ENCODE data around the gene YWHAB.
"Not testable (repeated sequence)": the region's sequence is repeated elsewhere in the genome, so short reads cannot be mapped to it uniquely, and the experiment has no call there.

YWHAB gene

DNA sequence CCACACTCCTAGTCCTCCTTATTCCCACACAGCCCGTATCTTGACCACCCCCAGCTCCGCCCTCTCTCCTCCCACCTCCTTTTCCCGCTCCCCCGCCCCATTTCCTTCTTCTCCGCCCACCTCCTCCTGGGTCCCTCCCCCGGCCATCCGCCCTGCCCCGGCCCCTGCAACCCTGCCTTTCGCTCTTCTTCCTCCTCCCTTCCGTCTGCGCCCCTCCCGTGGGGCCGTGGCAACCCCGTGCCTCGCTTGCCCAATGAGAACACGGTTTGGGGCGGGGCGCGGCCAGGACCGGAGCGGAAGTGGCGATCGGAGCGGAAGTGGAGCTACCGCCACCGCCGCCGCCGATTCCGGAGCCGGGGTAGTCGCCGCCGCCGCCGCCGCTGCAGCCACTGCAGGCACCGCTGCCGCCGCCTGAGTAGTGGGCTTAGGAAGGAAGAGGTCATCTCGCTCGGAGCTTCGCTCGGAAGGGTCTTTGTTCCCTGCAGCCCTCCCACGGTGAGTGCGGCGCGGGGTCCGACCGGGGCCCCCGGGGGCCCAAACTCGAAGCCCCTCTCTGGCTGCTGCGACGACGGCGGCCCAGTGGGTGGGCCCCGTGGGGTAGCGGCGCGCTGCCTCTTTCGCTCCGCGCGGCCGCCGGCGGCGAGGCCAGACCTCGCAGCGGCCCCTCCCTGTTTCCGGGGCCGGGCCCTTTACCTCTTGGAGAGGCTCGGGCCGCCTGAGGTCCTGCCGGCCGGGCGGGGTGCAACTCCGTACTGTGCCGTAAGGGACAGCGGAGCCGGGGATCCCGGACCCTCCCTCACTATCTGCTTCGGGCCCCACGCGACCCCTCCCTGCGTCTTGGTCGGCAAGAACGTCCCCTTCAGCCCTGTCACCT is at the start of gene YWHAB:
TSS of gene YWHAB (plus strand) at position 314 of the 874 bp plus-strand sequence. CDS start 15,829 bp downstream, outside the sequence.
- peak; percentile 98 for DNase-seq

- DNase-seq, result no peak
Measured at GRCh38 chr20:44836601-44837120, 48.8 kb upstream of the YWHAB start.

DNA sequence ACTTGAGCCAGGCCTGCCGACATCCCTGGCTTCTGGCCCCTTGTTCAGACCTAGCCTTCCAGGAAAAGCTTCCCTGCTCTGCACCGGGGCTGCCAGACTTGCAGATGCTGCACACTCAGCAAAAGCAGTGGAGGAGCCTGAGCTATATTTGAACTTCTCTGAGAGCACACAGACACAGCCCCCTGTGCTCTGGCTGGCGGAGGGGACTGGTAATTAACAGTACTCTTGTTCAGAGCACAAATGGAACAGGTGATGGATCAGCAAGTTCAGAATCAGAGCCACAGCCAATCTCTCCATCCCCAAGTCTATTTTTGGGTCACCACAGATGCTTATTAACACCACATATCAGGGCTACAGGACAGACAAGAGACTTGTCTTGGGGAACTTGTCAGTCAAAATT is 47.6 kb upstream of the YWHAB start:
- DNase-seq, result no peak

DNA sequence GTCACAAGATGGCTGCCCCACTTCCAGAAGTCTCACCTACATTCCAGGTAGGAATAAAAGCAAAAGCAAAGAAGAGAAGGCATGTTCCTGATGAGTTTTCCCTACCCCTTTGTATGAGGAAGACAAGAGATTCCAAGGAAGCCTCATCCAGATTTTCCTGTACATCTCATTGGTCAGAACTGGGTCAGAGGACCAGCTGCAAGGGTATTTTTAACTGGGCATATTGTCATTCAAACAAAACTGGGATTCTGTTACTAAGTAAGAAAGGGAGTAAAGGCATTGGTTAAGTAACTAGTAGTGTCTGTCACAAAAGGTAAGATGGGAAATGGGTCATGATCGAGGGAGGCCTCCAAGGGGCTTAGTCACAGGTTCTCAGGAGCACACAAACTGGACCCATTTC is 47.0 kb upstream of the YWHAB start:
- DNase-seq, result no peak

GRCh38 chr20:44839481-44839880 is 46.0 kb upstream of the YWHAB start:
- no peak for DNase-seq

- DNase-seq, result no peak
Measured at GRCh38 chr20:44840826-44841225, 44.7 kb upstream of the YWHAB start.

DNA sequence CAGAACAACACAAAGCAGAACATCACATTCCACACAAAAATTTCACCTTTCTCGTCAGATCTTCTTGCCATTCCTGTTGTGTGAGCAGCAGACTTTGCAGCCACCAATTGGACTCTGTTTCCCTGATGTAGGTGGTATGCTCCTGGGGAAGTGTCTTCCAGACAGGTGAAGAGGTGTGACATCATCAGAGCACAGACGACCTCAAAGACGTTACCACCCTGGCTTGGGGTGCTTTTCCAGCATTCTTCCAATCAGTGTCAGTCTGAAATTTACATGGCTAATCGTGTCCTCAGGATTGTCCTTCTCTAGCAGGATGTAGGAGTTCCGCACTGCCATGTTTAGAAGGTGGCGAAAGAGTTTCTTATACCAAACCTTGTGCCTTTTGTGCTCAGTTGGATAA is 43.5 kb upstream of the YWHAB start:
- no peak for DNase-seq

DNA sequence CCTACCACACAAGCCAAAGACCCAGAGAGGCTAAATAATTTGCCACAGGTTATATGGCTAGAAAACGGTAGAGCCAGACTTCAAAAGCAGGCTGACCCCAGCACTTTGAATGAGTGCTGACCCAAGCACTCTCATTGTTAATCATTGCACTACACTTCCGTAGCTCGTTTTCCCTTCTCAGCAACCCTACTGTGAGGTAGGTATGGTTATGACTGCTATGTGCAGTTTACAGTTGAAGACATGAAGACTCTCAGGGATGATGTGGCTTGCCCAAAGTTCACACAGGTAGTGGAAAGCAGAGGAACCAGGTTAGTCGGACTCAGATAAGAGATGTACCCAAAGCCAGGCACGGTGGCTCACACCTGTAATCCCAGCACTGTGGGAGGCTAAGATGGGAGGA is 41.6 kb upstream of the YWHAB start:
- no peak for DNase-seq

GRCh38 chr20:44848254-44849015 is 37.1 kb upstream of the YWHAB start:
- no peak for DNase-seq

GRCh38 chr20:44849703-44850102 is 35.8 kb upstream of the YWHAB start:
- no peak for DNase-seq

- DNase-seq, result no peak
Measured at GRCh38 chr20:44850272-44850671, 35.2 kb upstream of the YWHAB start.

- DNase-seq, result no peak
Measured at GRCh38 chr20:44850837-44851236, 34.7 kb upstream of the YWHAB start.

- no peak for DNase-seq
Measured at GRCh38 chr20:44851545-44851944, 34.0 kb upstream of the YWHAB start.

- DNase-seq, result no peak
Measured at GRCh38 chr20:44856442-44856841, 29.1 kb upstream of the YWHAB start.

DNA sequence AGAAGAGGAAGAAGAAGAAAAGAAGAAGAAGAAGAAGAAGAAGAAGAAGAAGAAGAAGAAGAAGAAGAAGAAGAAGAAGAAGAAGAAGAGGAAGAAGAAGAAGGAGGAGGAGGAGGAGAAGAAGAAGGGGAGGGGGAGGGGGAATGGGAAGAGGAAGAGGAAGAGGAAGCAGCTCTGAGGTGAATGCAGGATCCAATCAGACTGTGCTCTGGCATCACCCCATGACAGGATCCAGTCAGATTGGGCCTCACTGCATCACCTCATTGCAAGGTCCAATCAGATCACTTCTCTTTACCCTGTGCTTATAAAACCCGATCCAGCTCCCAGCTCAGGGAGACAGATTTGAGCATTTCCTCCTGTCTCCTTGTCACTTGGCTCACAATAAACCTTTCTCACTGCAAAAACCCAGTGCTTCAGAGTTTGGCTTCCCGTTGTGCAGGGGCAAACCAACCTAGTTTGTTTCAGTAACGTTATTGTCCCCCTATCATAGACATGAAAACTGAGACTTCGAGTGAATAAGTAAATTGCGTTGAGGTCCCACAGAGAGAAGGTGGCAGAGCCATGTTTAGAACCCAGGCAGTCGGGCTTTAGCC is 28.6 kb upstream of the YWHAB start:
- no peak for DNase-seq

GRCh38 chr20:44858606-44859360 is 26.7 kb upstream of the YWHAB start:
- DNase-seq, result no peak

DNA sequence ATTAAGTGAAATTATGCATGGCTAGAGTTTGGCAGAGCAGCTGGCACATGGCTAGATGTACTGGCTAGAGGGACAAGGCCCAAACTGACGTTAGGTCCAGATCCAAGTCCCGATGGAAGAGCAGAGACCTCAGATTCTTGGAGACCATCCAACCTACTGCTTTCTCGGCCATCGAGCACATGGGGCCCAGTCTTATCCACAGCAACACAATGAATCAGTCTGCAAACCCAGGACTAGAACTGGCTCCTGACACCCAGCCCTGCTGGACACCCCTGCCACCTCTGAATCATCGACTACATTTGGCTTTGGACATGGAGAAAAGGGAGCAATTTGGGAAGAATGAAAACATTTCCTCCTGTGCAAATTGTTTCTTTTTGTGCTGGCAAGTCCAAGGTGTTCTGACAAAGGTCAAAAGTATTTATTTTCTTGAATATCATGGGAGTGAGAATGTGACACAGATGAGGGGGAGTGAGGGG is 23.9 kb upstream of the YWHAB start:
- no peak for DNase-seq

DNA sequence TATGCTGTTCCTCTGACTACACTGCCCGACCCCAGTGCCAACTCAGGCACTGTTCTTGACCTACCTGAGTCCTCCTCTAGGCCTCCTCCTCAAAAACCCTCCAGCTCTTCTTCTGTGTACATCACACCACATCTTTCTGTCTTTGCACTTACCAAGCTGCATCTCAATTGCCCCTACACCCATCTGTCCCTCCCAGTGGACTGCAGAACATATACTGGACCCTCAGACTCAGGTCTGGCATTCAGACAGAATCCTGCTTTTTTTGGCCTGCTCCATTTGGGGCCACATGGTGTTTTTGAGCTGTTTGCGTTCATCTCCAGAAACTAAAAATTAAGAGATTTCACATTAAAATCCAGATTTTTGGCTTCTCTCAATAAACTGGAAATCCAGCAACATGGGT is 23.2 kb upstream of the YWHAB start:
- no peak for DNase-seq

DNA sequence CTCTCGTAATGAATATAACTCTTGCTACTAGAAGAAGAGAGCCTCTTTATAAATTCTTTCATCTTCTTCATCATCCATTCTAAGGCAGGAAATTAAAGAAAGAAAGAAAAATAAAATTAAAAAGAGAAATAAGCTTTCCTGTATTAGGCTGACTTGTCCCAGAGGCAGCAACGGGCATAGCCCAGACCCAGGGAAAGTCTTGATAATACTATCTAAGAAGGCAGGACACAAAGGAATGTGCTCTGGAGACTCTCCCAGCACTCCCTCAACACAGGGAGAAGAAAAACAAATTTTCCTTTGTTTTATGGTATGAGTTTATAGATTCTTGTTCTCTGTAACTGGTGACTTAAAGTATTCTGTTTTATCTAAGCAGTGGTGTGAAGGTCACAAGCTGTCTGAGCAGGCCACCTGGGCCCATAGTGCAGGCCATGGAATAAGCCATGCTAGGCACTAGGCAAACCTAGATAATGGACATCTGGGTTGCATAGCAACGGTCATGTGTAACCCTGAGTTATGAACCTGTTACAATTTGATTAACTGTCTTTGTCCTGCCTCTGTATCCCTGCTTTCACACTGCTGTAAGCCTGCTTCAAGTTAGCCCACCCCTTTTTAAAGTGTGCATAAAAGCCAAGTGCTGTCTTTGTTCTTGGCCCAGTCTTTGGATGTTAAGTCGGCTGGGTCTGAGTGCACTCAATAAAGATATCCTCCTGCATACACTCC is 22.0 kb upstream of the YWHAB start:
- DNase-seq, result not testable (repeated sequence)

DNA sequence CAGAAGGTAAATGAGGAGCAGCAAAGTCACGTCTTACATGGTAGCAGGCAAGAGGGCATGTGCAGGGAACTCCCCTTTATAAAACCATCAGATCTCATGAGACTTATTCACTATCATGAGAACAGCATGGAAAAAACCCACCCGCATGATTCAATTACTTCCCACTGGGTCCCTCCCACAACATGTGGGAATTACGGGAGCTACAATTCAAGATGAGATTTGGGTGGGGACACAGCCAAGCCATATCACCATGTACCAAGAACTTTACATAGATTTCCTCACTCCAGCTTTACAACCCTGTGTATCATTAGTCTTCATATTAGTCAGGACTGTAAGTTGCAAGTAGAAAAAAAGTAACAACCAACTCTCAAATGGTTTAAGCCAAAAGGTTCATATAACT is 21.0 kb upstream of the YWHAB start:
- not testable (repeated sequence) for DNase-seq

GRCh38 chr20:44866703-44867335 is 18.7 kb upstream of the YWHAB start:
- no peak for DNase-seq
